HG02623 (cell line): Measurements from ENCODE around the gene CTNS.

Experiments used
- ATAC-seq: cut with Tn5 transposase; IDR thresholded peaks from one replicate; pipeline ENCODE4 v1.9.1; 2021; ENCODE audit warnings: moderate library complexity; ENCODE audit not compliant: unreplicated experiment

Gene CTNS

GRCh38 chr17:3622977-3623594 lies 13.5 kb upstream of the CTNS start:
- no peak for ATAC-seq

DNA sequence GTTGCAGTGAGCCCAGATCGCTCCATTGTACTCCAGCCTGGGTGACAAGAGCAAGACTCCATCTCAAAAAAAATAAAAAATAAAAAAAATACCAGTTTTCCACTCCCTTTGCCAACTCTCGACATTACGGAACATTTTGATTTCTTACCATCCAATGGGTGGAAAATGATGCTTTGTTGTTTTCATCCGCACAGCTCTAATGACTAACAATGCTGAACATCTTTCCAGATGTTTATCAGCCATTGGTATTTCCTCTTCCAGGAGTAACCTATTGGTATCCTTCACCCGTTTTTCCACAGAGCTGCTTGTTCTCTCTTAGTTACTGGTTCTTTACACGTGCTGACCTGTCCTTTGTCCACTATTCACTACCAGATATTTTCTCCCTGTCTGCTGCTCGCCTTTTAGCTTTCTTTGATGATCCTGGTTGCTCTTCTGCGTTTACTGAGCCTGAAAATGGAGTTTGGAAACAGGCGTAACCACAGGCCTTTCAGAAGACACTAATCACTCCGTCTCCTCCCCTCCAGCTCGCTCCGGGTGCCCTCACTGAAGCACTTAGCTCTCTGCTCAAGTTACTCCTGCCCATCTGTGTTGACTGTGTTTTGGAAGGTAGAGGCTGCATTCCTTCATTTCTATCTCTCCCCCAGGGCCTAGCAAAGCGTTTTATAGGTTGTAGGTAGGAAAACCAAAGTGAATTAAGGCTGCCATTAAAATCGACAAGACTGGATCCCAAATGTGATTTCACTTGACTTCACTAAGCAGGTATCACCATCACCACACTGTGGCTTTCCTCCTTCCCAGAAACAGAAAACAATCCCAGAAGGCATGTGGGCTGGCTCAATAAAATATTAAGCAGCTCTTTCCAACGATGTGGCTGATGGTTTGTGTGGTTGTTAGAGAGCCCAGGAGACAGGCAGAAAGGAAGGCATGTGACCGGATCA lies 9.5 kb upstream of the CTNS start:
- no peak for ATAC-seq

DNA sequence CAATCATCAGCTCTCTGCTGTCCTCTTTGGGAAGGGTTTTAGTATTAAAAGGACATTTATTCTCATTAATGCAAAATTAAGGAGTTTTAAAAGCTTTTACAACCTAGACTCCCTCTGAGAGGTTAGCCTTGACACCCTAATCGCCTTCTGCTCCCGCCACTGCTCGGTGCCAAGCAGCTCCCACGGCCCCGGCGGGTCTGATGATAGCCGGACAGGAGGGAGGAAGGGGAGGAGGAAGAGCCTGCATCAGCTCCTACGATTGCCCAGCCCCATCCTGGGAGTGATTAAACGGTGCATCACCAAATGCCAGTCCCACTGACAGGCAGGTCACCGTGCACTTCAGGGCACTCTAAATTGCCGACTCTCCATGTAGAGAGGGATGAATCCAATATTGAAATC lies 8.8 kb upstream of the CTNS start:
- ATAC-seq = no peak

DNA sequence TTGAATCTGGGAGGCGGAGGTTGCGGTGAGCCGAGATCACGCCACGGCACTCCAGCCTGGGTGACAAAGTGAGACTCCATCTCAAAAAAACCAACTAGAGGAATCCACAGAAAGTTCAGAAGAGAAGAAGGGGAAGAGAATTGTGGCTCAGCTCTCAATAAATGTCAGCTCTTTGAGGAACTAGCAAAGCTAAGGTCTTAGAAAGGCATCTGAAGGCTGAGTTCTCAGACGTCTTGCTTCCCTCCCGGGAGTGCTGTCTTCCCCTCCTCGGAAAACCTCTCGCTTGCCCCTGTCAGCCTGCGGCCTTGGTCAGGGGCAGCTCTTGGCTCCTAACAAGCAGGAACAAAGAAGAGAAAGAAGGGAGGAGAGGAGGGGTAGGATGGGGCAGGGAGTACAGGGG lies 5.8 kb upstream of the CTNS start:
- no peak for ATAC-seq

- ATAC-seq = no peak
Observed at GRCh38 chr17:3632287-3632686, 4.3 kb upstream of the CTNS start.

GRCh38 chr17:3635474-3636153 lies 946 bp upstream of the CTNS start:
- no peak for ATAC-seq

- ATAC-seq = peak; percentile 0
Observed at GRCh38 chr17:3636908-3637373, 381 bp downstream of the CTNS start.

- no peak for ATAC-seq
Observed at GRCh38 chr17:3639981-3640596, 3.5 kb downstream of the CTNS start.

DNA sequence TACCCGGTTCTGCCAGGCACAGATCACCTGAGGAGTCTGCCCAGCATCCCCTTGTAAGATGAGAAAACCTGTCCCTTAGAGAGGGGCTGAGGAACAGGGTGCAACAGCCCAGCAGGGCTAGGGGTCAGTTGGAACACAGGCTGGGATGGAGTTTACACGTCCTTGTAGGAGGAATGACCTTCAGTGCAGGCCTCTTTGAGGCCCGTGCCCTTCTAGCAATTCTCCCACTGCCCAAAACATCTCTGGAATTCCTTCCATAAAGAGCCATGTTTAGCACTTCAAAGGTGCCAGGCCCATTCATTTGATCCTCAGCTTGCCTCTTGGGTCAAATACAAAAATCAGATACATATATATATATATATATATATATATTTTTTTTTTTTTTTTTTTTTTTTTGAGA lies 4.5 kb downstream of the CTNS start:
- no peak for ATAC-seq

DNA sequence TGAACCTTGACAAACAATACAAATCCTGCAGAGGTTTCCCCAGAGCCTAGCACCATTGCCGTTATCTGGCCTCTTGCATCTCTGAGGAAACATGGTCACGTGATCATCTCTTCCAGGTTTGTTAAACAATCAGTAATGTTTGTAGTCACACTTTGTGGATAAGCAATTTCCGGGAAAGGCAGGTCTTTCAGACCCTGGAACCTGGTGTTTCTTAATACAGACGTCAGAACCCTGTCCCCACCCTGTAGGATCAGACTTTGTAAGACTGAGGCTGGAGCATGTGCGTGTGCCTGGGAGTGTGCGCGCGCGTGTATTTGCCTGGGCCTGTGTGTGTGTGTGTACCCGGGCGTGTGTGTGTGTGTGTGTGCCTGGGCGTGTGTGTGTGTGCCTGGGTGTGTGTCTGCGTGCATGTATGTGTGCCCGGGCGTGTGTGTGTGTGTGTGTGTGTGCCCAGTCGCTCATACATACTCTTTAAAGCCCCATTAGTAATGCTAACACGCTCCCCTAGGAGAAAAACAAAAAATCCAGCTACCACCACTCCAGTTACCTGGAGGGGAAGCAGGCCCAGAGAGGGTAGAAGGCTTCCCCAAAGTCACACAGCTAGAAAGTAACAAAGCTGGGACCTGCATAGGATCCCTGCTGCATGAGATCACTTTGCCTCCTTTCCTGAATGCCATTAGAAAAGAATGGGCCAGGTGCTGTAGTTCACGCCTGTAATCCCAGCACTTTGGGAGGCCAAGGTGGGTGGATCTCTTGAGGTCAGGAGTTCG lies 5.3 kb downstream of the CTNS start:
- no peak for ATAC-seq

- no peak for ATAC-seq
Observed at GRCh38 chr17:3643889-3644349, 7.4 kb downstream of the CTNS start.

GRCh38 chr17:3645310-3645709 lies 8.8 kb downstream of the CTNS start:
- no peak for ATAC-seq

DNA sequence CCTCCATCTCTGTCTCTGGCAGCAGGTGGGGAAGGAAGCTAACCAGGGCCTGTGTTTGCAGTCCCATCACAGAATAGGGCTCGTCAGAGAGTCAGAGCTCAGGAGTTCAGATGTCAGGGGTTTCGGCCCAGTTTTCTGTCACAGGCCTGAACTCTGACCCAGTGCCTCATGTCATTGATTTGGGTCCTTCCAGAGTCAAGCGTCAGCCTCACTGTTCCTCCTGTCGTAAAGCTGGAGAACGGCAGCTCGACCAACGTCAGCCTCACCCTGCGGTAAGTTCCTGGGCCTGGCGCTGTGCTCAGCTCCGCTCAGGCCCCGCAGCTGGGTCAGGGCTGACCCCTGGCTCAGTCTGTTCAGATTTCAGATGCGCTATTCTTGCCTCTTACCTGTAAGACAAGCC lies 10.7 kb downstream of the CTNS start:
- no peak for ATAC-seq

- no peak for ATAC-seq
Observed at GRCh38 chr17:3647769-3648555, 11.4 kb downstream of the CTNS start.

GRCh38 chr17:3655766-3656165 lies 19.2 kb downstream of the CTNS start:
- no peak for ATAC-seq

- no peak for ATAC-seq
Observed at GRCh38 chr17:3656353-3656752, 19.8 kb downstream of the CTNS start.

DNA sequence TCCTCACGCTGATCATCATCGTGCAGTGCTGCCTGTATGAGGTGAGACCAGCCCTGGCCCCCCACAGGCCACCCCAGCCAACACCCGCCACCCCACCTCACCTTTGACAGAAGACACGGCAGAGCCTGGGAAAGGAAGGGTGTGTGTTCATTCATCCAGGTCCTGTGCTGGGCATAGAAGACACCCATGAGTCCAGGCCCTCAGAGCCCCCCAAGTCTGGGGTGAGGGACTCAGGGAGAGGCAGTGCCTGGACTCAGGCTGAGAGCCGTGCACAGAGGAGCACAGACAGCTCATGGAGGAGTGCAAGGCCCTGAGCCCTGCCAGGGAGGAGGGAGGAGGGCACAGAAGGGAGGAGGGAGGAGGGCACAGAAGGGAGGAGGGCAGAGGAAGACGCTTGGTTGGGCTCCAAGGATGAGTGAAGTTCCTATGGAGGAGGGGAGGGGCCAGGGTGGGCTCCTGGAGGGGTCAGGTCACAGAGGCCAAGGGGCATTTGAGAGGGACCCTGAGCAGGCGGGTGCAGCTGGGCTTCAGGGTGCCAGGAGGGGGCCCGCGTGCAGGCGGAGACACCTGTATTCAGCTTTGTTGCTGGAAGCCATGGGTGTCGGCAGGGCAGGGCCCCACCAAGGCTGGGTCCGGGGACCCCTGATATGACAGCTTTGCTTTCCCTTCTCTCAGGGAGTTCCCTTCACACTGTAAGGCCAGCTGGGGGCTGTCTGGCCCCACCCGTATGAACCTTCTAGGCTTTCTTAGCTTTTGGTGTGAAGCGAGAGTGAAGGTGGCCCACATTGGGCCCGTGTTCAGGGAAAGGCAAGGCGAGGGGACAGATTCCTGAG lies 20.4 kb downstream of the CTNS start:
- ATAC-seq = no peak

DNA sequence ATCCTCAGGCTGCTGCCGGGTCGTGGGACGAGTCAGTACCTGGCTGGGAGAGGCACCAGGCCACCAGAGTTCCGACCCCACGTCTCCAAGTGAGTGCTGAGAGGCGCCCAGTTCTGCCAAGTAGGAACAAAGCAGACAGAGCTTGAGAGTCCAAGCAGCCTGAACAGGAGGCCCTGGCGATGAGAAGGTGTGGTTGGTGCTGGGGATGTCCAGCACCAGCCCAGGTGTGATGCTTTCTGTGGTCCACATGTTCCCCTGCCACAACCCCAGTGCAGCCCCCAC lies 21.0 kb downstream of the CTNS start:
- no peak for ATAC-seq
